K562 (cell line): ENCODE data around the gene ARRB2. TPM values are rescaled to one million over a fixed set of nuclear protein-coding genes. Genes with fewer than 3 reads are reported as not detected.

Experiments
- ATAC-seq: fragments of 200-7000 bp; cut with Tn5 transposase; 3 replicates; pipeline ENCODE4 v1.9.1; 2020; ENCODE audit warnings: moderate library complexity
- BruUV-seq: library from RNA; stranded (reverse); fragments of 400-500 nt; replicated peaks from 2 replicates; lab custom pipeline; 2021; lab: Mats Ljungman, UMichigan
- CTCF ChIA-PET: fragments of 300-600 bp; formaldehyde crosslinking; extraction: SDS; loops from one replicate; lab custom pipeline; 2021; ENCODE audit warnings: low intra/inter-chr PET ratio; lab: Yijun Ruan, JAX
- POLR2A ChIA-PET: fragments of 300-600, 350-650 bp; sonication (Branson Sonifier 250); formaldehyde crosslinking; extraction: SDS; loops from one replicate; lab custom pipeline; 2021; ENCODE audit warnings: antibody characterized with exemption, inconsistent platforms; lab: Yijun Ruan, JAX
- DNase-seq, 4 experiments: peaks; one replicate each; pipeline versions ENCODE4 v3.0.0 to v3.0.0-alpha.2; 2011 to 2018; ENCODE audit warnings: low spot score in 3 of 4, mixed read lengths in 3 of 4; ENCODE audit errors: extremely low read depth in 1 of 4
- FAIRE-seq: peaks from 2 replicates; lab custom pipeline; 2011; peaks lifted over from hg19 to GRCh38; lab: Jason Lieb, UNC
- H2AFZ ChIP-seq: 2 replicates; pipeline ENCODE4 v1.6.0; 2011; ENCODE audit warnings: low read depth, low read length, control low read depth, inconsistent platforms
- H3K27ac ChIP-seq: fragments of 200-600 bp; 3 replicates; pipeline ENCODE4 v1.8.0; 2011; ENCODE audit warnings: low read depth, mild to moderate bottlenecking, control low read depth, inconsistent platforms, low read length, moderate library complexity, mixed read lengths; ENCODE audit errors: extremely low read depth
- H3K27me3 ChIP-seq, 2 experiments: fragments of 300-600 bp in 1 of 2; 2 replicates in 1 of 2; 3 replicates in 1 of 2; pipeline versions ENCODE4 v1.6.0 to v1.8.0; 2011; ENCODE audit warnings: inconsistent platforms in 2 of 2, low read length in 2 of 2, mild to moderate bottlenecking in 1 of 2, mixed read lengths in 1 of 2, moderate library complexity in 1 of 2; ENCODE audit not compliant: control insufficient read depth in 2 of 2, insufficient read depth in 2 of 2
- H3K36me3 ChIP-seq: fragments of 300-600 bp; 3 replicates; pipeline ENCODE4 v1.8.0; 2011; ENCODE audit warnings: mild to moderate bottlenecking, low read length, inconsistent platforms; ENCODE audit not compliant: control insufficient read depth, insufficient read depth
- H3K4me1 ChIP-seq, 2 experiments: fragments of 200-600 bp in 1 of 2; replicated peaks in 1 of 2; 2 replicates in 1 of 2; 3 replicates in 1 of 2; pipeline versions ENCODE4 v1.5.1 to v1.8.0; 2011; ENCODE audit warnings: inconsistent platforms in 2 of 2, low read length in 2 of 2, mild to moderate bottlenecking in 1 of 2, mixed read lengths in 1 of 2, moderate library complexity in 1 of 2; ENCODE audit not compliant: control insufficient read depth in 2 of 2, insufficient read depth in 2 of 2
- H3K4me2 ChIP-seq: 2 replicates; pipeline ENCODE4 v1.6.1; 2011; ENCODE audit warnings: low read length, control low read depth, inconsistent platforms, mixed read lengths; ENCODE audit not compliant: insufficient read depth
- H3K4me3 ChIP-seq: fragments of 200-600 bp; sonication (generic), shearing (Covaris generic); 2 replicates; pipeline ENCODE4 v1.5.1; 2016; ENCODE audit warnings: control low read depth, inconsistent platforms
- H3K79me2 ChIP-seq: fragments of 200-600 bp; 3 replicates; pipeline ENCODE4 v1.8.0; 2011; ENCODE audit warnings: low read length, inconsistent platforms; ENCODE audit not compliant: control insufficient read depth, insufficient read depth
- H3K9ac ChIP-seq, 2 experiments: 2 replicates each; pipeline versions ENCODE4 v1.6.0 to v1.6.1; 2011; ENCODE audit warnings: low read depth in 2 of 2, low read length in 2 of 2, control low read depth in 1 of 2, inconsistent platforms in 1 of 2, mild to moderate bottlenecking in 1 of 2, mixed read lengths in 1 of 2; ENCODE audit not compliant: insufficient read depth in 1 of 2
- H3K9me1 ChIP-seq: one replicate; pipeline ENCODE4 v1.6.0; 2011; ENCODE audit warnings: inconsistent platforms, mild to moderate bottlenecking, low read length, moderate library complexity; ENCODE audit not compliant: control insufficient read depth, insufficient read depth
- H3K9me3 ChIP-seq: replicated peaks from 2 replicates; pipeline ENCODE4 v1.5.1; 2011; ENCODE audit warnings: low read depth, low read length, inconsistent platforms; ENCODE audit not compliant: control insufficient read depth, insufficient read depth
- H4K20me1 ChIP-seq: replicated peaks from 2 replicates; pipeline ENCODE4 v1.6.1; 2011; ENCODE audit warnings: low read length, inconsistent platforms, mixed read lengths; ENCODE audit not compliant: control insufficient read depth, insufficient read depth
- CHCHD3 ChIP-seq: fragments of 250-450 bp; sonication (Bioruptor Pico); IDR thresholded peaks from 2 replicates; pipeline ENCODE4 v2.1.2; 2022; ENCODE audit warnings: mild to moderate bottlenecking
- ETV1 ChIP-seq: fragments of 450-650 bp; conservative IDR thresholded peaks from 2 replicates; pipeline ENCODE4 v1.6.1; 2016; ENCODE audit warnings: missing genetic modification characterization, control low read depth, low read depth, missing compliant biosample characterization
- ETV5 ChIP-seq: sonication (generic); formaldehyde crosslinking; IDR thresholded peaks from 2 replicates; pipeline ENCODE4 v1.4.0; 2020; ENCODE audit warnings: low read depth, mild to moderate bottlenecking, missing genetic modification reagents
- FOXA1 ChIP-seq: fragments of 450-650 bp; IDR thresholded peaks from 2 replicates; pipeline ENCODE4 v1.6.1; 2016; ENCODE audit warnings: mild to moderate bottlenecking, borderline replicate concordance
- HBP1 ChIP-seq: fragments of 450-650 bp; formaldehyde crosslinking; IDR thresholded peaks from 2 replicates; pipeline ENCODE4 v1.4.0; 2022; ENCODE audit warnings: missing genetic modification characterization
- HDGF ChIP-seq: fragments of 450-650 bp; IDR thresholded peaks from 2 replicates; pipeline ENCODE4 v1.6.1; 2016
- HIVEP1 ChIP-seq: fragments of 250-450 bp; sonication (Bioruptor Pico); IDR thresholded peaks from 2 replicates; pipeline ENCODE4 v1.4.0; 2020; ENCODE audit warnings: mild to moderate bottlenecking
- MEIS2 ChIP-seq: fragments of 450-650 bp; IDR thresholded peaks from 2 replicates; pipeline ENCODE4 v1.6.1; 2014; ENCODE audit warnings: mild to moderate bottlenecking; ENCODE audit not compliant: partially characterized antibody
- TEAD1 ChIP-seq, 2 experiments: fragments of 450-650 bp in 1 of 2; sonication (generic) in 1 of 2; formaldehyde crosslinking; IDR thresholded peaks; 2 replicates each; pipeline versions ENCODE4 v1.4.0 to v1.8.0; 2020 to 2022; ENCODE audit warnings: mild to moderate bottlenecking in 2 of 2, missing genetic modification reagents in 1 of 2
- ZNF41 ChIP-seq: fragments of 250-450 bp; sonication (Bioruptor Pico); conservative IDR thresholded peaks from 2 replicates; pipeline ENCODE4 v1.4.0; 2020; ENCODE audit warnings: mild to moderate bottlenecking
- WGBS: fragments of 100-300 bp; shearing (Covaris generic); methylation state at CpG from one replicate; pipeline ENCODE4 v1.1.6; 2016; ENCODE audit warnings: low coverage, mixed read lengths; ENCODE audit not compliant: insufficient coverage; ENCODE audit errors: missing lambda C conversion rate; 5-methylcytosine and 5-hydroxymethylcytosine counted together
- in situ Hi-C: fragments of 300-500 bp; cut with MboI; formaldehyde crosslinking; loops from 4 replicates; pipeline ENCODE4 v1.15.0; 2018; ENCODE audit warnings: inconsistent platforms, mixed read lengths
- intact Hi-C: fragments of 100-400 bp; cut with micrococcal nuclease; formaldehyde crosslinking; loops from 2 replicates; pipeline ENCODE4 v1.14.2; 2022
- polyA plus RNA-seq, 8 experiments: library from polyadenylated mRNA; depleted of rRNA in 4 of 8; stranded (reverse) in 5 of 8; unstranded in 3 of 8; fragments of >200 nt; fragmentation: Nextera tagmentation in 2 of 8; fragmentation: Illumina TruSeq in 1 of 8; extraction: Ambion mirVana in 2 of 8; extraction: Trizol in 1 of 8; gene quantifications; 2 replicates each; pipeline versions ENCODE4 v1.2.1 to v1.2.3, GENCODE V29; 2011 to 2014; ENCODE audit warnings: inconsistent platforms in 1 of 8, missing spikeins in 1 of 8
- total RNA-seq, 7 experiments: library from RNA; depleted of rRNA in 6 of 7; stranded (reverse); fragments of >200 nt in 6 of 7; fragmentation: Illumina TruSeq in 2 of 7; extraction: Trizol in 2 of 7; gene quantifications; 2 replicates each; pipeline versions ENCODE4 v1.2.1 to v1.2.3, GENCODE V29; 2011 to 2021; ENCODE audit warnings: low replicate concordance in 1 of 7
- TF ChIP-seq, protein P1 (sequence below): fragments of 450-650 bp; IDR thresholded peaks from 2 replicates; pipeline ENCODE4 v1.6.1; 2016; ENCODE audit warnings: antibody characterized with exemption
- TF ChIP-seq, protein P2 (sequence below): fragments of 450-650 bp; formaldehyde crosslinking; conservative IDR thresholded peaks from 2 replicates; pipeline ENCODE4 v1.4.0; 2022; ENCODE audit warnings: mild to moderate bottlenecking, missing genetic modification characterization
- TF ChIP-seq, protein P3 (sequence below), 2 experiments: IDR thresholded peaks in 1 of 2; conservative IDR thresholded peaks in 1 of 2; 2 replicates each; pipeline ENCODE4 v1.6.1; 2016; ENCODE audit warnings: low read depth in 2 of 2, mild to moderate bottlenecking in 1 of 2, missing compliant biosample characterization in 1 of 2, missing genetic modification characterization in 1 of 2, moderate library complexity in 1 of 2
- TF ChIP-seq, protein P4 (sequence below), 3 experiments: IDR thresholded peaks in 2 of 3; conservative IDR thresholded peaks in 1 of 3; 2 replicates each; pipeline ENCODE4 v1.5.1; 2011 to 2012; ENCODE audit warnings: low read length in 3 of 3, mild to moderate bottlenecking in 3 of 3, control low read depth in 2 of 3, improper control_type of control experiment in 1 of 3, inconsistent platforms in 1 of 3, low read depth in 1 of 3, mixed read lengths in 1 of 3, moderate library complexity in 1 of 3; ENCODE audit not compliant: insufficient read depth in 2 of 3

The ARRB2 gene
- total and polyA plus RNA-seq, 9 of the 15 experiments (the other 6 are each of a cell fraction or from before 2014, with no cell fraction given), result 0.79 to 15.3 (median 8.8) TPM

GRCh38 chr17:4747847-4748246 is 37.4 kb downstream of the ARRB2 start:
- Histone ChIP-seq H3K4me1 (peaks cover 0 to 9% of the 10 kb centered on the region in 2 experiments; a peak in 2 of 5 replicates), H4K20me1 (no peaks in the 10 kb centered on the region), H3K9me3 (no peaks in the 10 kb centered on the region), H3K27me3 (peaks cover 12 to 23% of the 10 kb centered on the region in 2 experiments; a peak in 3 of 5 replicates), H3K9ac (no peak overlapping the region), H3K4me3 (no peak overlapping the region), H3K4me2 (no peak overlapping the region), H3K36me3 (no peaks in the 10 kb centered on the region), H3K9me1 (no peaks in the 10 kb centered on the region), H2AFZ (no peak overlapping the region), H3K79me2 (no peaks in the 10 kb centered on the region), H3K27ac (no peak overlapping the region)
- DNase-seq (no peak), FAIRE-seq (no peak), ATAC-seq (no peak)
- WGBS, result 22% methylated on average over 5 of the region's 5 CpGs
- ChIA-PET CTCF (no interaction called here), POLR2A (no interaction called here)
- intact Hi-C loops (no loop called here), in situ Hi-C loops (no loop called here)
- BruUV-seq, result no TSS peak
- TF ChIP-seq, protein P1, sequence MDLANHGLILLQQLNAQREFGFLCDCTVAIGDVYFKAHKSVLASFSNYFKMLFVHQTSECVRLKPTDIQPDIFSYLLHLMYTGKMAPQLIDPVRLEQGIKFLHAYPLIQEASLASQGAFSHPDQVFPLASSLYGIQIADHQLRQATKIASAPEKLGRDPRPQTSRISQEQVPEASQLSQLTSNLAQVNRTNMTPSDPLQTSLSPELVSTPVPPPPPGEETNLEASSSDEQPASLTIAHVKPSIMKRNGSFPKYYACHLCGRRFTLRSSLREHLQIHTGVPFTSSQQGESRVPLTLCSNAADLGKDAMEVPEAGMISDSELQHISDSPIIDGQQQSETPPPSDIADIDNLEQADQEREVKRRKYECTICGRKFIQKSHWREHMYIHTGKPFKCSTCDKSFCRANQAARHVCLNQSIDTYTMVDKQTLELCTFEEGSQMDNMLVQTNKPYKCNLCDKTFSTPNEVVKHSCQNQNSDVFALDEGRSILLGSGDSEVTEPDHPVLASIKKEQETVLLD, result no peak
- TF ChIP-seq MEIS2 (peak; percentile 30), ETV1 (tag) (no peak), FOXA1 (no peak), HIVEP1 (CRISPR knock-in tag) (no peak), TEAD1 (CRISPR knock-in tag; IDR thresholded peaks at IDR 0.05) (no peak), HBP1 (no peak), CHCHD3 (CRISPR knock-in tag) (no peak), ETV5 (CRISPR knock-in tag) (no peak), HDGF (no peak), ZNF41 (CRISPR knock-in tag) (no peak)
- TF ChIP-seq, protein P2, sequence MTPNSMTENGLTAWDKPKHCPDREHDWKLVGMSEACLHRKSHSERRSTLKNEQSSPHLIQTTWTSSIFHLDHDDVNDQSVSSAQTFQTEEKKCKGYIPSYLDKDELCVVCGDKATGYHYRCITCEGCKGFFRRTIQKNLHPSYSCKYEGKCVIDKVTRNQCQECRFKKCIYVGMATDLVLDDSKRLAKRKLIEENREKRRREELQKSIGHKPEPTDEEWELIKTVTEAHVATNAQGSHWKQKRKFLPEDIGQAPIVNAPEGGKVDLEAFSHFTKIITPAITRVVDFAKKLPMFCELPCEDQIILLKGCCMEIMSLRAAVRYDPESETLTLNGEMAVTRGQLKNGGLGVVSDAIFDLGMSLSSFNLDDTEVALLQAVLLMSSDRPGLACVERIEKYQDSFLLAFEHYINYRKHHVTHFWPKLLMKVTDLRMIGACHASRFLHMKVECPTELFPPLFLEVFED (CRISPR knock-in tag), result no peak
- TF ChIP-seq, protein P3, sequence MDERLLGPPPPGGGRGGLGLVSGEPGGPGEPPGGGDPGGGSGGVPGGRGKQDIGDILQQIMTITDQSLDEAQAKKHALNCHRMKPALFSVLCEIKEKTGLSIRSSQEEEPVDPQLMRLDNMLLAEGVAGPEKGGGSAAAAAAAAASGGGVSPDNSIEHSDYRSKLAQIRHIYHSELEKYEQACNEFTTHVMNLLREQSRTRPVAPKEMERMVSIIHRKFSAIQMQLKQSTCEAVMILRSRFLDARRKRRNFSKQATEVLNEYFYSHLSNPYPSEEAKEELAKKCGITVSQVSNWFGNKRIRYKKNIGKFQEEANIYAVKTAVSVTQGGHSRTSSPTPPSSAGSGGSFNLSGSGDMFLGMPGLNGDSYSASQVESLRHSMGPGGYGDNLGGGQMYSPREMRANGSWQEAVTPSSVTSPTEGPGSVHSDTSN (CRISPR knock-in tag; IDR thresholded peaks at IDR 0.05; ENCODE audit: low read depth), result no peak
- TF ChIP-seq, protein P3 (tag; conservative IDR thresholded peaks at IDR 0.05; ENCODE audit: low read depth), result peak; percentile 54
- TF ChIP-seq, protein P4, sequence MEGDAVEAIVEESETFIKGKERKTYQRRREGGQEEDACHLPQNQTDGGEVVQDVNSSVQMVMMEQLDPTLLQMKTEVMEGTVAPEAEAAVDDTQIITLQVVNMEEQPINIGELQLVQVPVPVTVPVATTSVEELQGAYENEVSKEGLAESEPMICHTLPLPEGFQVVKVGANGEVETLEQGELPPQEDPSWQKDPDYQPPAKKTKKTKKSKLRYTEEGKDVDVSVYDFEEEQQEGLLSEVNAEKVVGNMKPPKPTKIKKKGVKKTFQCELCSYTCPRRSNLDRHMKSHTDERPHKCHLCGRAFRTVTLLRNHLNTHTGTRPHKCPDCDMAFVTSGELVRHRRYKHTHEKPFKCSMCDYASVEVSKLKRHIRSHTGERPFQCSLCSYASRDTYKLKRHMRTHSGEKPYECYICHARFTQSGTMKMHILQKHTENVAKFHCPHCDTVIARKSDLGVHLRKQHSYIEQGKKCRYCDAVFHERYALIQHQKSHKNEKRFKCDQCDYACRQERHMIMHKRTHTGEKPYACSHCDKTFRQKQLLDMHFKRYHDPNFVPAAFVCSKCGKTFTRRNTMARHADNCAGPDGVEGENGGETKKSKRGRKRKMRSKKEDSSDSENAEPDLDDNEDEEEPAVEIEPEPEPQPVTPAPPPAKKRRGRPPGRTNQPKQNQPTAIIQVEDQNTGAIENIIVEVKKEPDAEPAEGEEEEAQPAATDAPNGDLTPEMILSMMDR (IDR thresholded peaks at IDR 0.05 in 2 of 3, conservative IDR thresholded peaks at IDR 0.05 in 1 of 3; ENCODE audit: insufficient read depth in 2 of 3, low read depth in 1 of 3, low read length in 3 of 3), result no peak
